HG03520 (cell line): Measurements from ENCODE around the gene RIPOR3.
"Not testable (repeated sequence)": the region's sequence is repeated elsewhere in the genome, so short reads cannot be mapped to it uniquely, and the experiment has no call there.

Experiments used
- ATAC-seq: cut with Tn5 transposase; IDR thresholded peaks from one replicate; pipeline ENCODE4 v1.9.1; 2021; ENCODE audit warnings: mild to moderate bottlenecking, moderate library complexity; ENCODE audit not compliant: unreplicated experiment

RIPOR3 gene

DNA sequence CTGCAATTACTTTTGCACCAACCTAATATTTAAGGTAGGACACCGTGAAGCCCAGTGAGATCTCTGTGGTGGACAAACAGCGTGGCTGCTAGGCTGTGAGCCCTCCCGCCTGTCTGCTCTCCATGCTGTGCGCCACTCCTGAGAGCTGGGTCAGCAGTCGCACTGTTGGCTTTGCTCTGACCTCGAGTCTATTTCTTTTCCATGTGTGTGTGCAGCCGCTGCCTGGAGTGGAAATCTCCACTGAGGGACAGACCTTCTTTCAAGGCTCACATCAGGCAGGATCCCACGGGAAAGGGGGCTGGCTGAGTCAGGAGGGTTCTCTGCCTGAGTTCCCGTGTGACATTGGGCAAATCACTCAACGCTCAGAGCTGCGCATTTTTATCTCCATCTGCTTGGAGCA, 27.1 kb downstream of the RIPOR3 start:
- no peak for ATAC-seq

DNA sequence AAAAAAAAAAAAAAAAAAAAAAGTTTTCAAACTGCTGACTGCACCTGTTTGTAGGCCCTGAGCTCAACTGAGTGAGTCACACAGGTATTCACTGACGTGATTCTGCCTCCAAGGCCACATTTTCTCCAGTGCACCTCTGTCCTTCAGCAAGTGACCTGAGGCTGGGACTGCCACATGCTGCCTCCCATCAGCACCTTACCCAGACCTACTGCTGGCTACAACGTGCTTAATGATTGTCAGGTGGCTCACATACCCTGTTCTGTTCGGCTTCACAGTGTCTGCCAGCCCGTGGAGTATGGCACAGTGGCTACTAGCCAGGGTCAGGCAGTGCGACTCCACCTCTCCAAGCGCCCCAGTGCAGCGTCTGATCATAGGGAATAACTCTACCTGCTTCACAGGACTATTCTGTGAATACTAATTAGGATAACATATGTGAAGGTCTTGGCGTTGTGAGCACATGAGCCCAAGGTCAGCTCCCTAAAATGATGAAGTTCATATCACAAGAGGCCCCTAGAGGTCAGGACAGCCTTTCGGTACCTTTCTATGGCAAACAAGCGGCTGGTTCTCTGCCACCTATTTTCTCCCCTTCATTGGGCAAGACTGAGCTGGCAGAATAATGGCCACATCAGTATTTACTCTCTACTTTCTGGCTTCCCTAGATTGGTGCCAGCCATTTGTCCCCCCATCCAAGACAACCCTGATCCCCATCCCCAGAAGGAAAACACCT, 28.1 kb downstream of the RIPOR3 start:
- no peak for ATAC-seq

DNA sequence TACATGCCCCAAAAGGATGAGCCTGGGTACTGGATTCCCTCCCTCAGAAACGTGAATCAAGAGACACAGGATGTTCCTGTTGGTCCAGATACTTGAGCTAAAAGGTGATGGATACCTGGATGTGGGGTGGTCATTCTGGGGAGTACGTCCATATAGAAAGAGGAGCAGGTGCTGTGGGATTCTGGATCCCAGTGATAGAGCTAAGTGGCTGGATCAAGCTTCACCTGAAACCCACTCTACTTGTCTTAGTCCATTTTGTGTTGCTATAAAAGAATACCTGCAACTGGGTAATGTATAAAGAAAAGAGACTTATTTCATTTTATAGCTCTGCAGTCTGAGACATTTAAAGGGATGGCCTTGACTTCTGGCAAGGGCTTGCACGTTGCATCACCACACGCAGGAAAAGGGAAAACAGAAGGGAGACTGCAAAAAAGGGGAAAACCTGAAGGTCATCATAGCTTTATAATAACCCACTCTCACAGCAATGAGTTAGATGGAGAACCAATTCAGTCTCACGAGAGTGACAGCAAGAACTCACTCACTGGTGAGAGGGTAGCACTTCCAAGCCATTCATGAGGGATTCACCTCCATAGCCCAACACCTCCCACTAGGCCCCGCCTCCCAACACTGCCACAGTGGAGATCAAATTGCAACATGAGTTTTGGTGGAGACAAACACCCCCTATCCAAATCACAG, 31.2 kb downstream of the RIPOR3 start:
- no peak for ATAC-seq

DNA sequence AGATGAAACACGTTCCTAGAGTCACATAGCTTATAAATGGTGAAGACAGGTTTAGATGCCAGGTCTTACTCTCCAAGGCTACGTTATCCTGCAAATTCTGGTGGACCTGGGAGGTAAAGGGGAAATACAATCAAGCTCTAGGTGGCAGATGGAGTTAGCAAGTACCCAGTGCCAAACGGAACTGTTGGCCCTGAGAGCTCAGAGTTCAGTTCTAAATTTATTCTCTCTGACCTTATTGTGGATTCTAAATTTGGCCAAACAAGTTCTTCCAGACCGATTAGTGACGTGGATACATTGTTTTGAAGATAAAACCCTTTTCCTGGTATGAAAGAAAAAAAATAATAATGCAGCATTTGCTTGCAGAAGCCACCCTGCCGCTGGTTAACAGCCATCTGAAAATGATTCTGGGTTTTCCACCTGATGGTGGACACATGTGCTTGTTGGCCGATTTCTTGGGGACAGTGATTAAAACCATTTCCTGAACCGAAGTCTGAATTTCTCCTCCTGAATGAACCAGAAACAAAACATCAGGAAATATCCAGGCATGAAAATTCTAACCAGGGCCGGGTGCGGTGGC, 32.5 kb downstream of the RIPOR3 start:
- ATAC-seq, result no peak

DNA sequence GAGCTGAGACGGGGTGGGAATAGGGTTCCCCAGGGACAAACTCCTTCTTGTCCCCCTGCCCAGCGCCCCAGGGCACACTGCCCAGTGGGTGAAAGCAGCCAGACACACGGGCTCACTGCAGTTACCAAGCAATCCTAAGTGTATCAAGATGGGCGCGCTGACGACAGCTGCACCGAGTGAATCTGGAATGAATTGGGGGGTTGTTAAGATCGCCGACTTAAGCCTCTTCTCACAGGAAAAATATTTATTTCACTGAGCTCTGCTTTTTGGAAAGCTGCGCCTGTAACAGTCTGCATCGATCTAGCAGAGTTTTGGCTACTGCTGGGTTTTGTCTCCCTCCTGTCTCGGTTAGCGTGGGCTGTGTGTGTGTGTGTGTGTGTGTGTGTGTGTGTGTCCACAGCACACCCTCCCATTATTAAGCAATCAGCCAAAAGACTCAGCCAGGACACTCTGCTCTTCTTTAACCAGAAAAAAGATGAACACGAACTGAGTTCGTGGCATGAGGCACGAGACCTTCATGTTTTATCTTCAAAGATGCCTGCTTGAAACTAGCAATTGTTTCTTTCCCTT, 35.9 kb downstream of the RIPOR3 start:
- ATAC-seq, result no peak

DNA sequence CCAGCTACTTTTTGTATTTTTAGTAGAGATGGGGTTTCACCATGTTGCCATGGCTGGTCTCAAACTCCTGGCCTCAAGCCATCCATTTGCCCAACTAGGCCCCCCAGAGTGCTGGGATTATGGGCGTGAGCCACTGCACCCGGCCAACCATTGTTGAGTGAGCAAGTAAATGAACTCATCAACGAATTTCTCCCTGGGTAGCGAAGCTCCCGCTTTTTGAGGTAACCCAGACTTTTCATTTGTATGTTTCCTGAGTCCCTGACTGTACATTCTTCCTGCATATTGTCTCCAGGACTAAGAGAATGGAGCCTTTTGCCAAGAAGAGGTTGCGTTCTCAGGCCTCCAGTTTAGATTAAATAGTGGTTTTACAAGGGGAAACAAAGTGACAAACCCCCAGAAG, 36.4 kb downstream of the RIPOR3 start:
- ATAC-seq, result no peak

DNA sequence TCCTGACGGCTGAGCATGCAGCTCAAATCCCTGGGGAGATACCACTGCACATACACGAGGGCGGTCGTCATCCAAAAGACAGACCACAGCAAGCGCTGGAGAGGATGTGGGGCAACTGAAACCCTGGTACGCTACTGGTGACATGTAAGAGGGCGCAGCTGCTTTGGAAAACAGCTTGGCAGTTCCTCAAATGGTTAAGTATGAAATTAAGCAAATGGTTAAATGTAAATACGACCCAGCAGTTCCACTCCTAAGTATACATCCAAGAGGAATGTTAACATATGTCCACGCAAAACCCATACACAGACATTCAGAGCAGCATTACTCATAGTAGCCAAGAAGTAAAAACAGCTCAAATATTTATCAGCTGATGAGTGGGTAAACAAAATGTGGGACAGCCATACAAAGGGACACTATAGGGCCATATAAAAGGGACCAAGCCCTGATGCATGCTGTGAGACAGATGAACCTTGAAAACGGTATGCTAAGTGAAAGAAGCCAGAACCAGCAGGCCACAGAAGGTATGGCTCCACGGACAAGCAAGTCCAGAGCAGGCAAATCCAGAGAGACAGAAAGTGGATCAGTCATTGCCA, 38.5 kb downstream of the RIPOR3 start:
- no peak for ATAC-seq

DNA sequence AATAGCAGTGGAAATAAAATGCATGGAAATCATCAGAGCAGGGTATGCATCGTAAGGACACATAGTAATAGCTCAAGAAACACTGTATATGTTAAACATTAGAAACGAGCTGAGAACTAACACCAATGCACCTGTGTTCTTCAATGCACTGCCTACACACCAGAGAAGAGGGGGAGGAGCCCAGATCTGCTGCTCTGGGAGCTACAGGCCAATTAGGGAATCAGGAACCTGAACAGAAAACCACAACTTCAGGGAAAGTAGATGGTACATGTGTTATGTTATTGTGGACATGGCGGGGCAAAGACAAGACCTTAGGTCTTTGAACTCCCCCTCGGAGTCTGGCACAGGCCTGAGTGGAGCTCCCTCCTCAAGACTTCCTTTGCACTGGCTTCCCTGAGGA, 39.7 kb downstream of the RIPOR3 start:
- ATAC-seq, result no peak

DNA sequence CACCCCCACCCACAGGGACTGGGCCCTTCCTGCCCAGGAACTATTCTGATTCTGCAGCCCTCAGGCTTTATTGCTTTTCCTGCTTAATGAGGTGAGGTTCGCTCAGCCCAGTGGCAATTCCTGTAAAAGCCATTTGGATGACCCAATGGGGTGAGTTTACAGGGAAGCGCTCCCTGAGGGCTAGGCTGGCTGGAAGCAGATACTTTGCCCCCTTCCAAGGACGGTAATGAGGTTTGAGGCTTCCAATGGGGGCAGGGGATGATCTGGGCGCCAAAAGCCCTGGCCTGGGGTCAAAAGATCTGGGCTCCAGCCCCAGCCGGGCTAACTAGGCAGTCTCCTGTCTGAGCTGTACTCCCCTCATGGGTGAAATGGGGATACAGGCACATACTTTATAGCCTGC, 41.8 kb downstream of the RIPOR3 start:
- ATAC-seq, result no peak

DNA sequence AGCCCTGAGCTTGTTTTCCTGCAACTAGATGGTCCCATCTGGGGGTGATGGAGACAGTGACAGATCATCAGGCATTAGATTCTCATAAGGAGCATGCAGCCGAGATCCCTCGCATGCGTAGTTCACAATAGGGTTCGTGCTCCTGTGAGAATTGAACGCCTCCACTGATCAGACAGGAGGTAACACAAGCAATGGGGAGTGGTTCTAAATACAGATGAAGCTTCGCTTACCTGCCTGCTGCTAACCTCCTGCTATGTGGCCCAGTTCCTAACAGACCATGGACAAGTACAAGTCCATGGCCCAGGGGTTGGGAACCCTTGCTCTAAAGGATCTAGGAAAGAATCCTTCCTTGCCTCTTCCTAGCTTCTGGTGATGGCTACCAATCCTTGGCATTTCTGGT, 42.7 kb downstream of the RIPOR3 start:
- no peak for ATAC-seq

DNA sequence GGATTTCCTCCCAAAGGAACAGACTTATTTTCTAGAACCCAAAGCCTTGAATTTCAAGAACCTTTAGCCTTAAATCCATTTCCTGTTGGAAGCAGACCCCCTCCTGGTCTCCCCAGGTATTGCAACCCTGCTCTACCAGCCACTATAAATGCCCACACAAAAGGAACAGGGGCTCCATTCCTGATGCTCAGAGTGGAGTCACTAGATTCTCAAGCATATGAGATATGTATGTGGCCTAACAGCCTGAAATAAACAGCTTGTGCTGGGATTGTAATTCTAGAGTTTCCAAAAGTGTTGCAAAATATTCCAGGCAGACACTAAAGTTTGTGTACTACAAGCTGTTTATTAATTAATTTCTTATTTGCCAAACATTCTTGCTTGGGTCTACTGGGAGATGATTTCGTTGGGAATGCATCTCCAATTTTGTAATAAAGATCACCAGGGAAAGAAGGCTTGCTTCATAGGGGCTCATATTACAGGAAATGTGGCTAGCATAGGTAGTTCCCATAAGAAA, 44.8 kb downstream of the RIPOR3 start:
- no peak for ATAC-seq

DNA sequence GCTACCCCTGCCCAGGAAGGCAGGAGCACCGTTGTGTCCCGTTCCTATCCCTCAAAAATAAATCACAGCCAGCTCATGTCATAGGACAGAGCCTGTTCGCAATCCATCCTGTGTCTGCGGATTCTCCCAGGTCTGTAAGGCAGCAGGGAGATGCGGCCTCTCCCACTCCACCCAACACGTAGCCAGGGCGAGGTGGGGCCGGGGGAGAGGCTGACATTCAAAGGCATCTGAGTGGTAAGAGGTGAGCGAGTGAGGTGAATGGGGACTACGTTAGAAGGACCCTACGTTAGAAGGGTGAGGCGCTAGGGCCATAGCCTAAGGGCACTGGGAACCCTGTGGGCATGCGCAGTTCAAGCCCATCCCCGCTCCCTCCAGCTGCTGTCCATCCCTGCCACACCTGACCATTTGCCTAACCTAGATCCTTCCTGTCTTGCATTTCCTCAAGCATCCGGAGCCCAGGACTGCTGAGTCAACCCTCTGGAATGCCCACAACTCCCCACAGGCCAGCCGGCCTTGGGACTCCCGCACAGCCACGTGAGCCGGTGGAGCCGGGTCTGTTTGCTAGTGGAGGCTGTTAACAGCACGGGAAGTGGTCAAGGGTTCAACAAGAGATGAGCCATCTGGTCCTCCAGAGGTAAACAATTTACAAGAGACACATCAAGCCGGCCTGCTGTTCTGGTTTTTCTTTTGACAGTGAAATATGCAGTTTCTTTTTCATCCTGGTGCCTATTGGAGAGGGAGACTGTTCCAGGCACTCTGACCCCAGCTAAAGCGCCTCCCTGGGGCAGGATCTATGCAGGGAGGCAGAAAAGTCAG, 45.9 kb downstream of the RIPOR3 start:
- ATAC-seq, result no peak

DNA sequence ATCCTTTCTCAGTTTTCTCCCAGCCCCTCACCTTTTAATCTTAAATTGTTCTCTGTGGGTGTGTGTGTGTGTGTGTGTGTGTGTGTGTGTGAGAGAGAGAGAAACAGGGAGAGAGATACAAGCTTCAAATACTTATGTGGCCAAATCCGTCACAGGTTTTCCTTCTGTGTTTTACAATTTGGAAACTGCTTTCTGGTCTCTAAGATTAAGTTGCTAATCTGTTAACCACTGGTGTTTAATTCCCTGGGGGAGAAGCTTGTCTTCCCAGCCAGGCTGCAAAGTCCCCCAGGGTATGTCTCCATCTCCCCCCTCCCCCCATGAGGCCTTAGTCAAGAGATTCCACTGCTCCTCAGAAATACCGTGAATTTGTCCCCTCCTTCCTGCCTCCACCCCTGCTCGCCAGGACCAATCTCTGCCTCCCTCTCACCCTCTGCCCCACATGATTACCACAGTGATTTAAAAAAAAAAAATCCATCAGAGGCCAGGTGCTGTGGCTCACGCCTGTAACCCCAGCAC, 49.0 kb downstream of the RIPOR3 start:
- no peak for ATAC-seq

DNA sequence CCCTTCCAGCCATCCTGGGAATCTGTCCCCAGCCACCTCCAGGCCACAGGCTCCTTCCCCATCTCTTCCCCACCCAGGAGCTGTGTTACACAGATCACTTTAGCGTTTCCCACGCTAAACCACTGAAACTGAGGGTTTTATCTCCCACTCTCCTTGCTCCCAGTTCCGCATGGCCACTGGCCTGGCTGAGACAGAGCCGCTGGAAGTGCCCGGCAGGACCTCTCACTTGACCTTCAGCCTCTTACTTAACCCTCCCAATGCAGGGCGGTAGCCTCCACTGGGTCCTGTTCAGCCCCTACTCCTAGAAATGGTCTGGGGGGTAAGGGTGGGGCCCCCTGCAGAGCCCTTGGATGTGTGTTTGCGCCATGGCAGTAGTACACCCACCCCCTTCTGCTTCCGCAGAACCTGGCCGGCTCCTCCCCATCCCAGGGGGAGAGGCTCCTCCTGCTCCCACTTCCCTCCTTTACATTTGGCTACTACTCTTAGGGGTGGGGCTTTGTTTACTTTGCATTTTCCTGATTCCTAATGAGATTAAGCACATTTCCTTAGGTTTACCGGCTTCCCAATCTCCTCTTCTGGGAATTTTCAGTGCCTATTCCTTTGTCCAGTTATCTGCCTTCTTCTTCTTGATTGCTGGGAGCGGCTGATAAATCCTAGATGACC, 49.6 kb downstream of the RIPOR3 start:
- not testable (repeated sequence) for ATAC-seq

DNA sequence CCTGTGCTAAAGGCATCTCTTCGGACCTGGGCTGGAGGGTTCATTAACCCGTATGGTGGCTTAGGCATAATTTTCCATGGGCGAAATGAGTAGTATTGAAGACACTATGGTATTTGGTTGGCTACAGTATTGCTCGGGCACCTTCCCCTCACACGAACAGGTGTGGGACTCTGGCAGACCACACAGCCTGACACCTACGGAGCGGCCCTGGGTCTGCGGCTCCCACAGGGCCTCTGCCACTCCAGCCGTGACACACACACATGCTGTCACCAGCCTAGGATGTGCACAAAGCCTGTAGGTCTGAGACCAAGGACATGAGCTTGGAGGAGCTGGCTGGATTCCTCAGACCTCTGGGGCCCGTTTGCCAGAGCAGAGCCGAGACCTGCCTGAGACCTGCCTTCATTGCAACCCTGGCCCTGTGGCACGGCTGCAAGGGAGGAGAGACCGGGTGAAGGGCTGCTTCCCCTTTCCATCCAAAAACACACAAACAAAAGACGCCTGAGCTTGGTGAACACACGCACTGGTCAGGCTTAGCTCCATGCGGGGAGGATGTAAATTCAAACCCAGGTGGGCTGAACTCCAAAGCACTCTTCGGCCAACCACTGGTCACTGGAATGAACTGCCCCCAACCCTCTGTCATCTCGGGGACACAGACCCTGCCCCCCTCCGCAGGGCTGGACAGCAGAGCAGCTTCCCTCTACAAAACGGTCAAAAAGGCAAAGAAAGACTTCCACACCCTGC, 51.2 kb downstream of the RIPOR3 start:
- ATAC-seq, result not testable (repeated sequence)

DNA sequence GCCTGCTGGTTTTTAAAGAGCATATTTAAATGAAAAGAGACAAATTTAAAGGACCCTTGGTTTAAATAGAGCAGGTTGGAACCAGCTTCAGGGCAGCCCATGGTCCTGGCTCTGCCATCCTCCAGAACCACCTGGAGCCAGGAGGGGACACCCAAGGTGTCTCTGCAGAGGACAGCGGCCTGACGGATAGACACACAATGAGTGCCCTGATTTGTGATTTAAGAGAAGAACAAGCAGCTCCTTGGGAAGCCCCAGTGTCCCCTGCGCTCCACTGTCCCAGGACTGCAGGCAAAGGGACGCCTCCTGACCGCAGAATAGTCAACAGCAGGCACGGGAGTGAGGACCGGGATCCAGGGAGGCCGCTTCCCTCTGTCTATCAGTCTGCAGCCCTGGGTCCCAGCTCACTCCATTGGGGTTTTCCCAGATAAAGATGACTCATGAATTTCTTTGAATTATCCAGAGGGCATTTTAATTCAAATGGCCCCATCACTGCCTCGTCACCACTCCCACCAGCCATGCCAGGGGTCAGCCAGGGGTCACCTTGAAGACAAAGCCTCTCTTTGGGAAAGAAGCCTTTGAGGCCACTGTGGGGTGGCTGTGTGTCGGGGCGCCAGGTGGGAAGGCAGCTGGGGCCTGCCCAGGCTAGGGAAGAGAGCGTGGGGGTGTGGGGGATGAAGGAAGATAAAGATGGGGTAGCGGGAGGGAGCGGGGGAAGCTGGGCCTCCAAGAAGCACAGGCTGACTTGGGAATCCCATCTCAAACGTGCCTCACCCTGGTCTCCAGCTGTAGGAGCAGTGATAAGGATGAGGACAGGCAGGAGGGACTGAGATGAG, 53.1 kb downstream of the RIPOR3 start:
- ATAC-seq, result not testable (repeated sequence)

DNA sequence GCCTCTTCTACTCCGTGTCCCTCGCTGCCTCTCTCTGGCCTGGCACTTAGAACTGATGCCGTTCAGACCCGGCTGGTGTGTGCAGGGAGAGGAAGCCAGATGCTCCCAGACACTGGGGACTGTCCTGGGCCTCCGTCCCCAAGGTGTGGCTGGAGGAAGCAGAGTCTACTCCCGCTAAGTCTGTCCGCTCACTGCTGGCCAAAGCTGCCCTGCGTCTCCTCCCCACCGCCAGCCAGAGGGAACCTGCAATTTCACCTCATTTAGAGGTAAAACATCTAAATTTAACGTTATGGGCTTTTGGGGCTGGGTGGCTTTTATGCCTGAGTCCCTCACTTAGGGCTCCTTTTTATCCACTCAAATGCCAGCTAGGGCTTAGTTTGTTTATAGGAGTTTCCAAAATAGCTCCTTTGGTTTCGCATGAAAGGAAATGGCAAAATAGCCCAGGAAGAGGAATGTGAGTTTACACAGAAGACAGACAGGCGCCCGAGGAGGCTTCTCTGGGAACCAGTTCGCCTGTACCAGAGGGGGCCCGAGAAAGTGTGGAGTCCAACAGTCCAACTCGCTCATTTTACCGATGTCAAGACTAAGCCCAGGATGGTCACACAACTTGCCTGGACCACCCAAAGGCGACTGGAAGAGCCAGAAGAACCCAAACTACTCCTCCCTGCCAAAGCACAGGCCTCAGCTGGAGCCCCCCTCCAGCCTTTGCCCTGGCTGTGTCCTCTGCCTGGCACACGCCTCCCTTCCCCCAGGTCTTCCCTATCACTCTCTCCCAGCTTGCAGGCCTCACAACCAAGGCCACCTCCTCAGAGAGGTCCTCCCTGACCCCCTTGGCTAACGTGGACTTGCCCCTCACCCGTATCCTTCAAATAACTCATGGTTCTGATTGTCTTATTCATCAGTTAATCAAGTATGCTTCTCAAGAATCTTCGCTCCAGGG, 54.5 kb downstream of the RIPOR3 start:
- no peak for ATAC-seq
